Spleen (tissue), 11 donors: ENCODE measurements around the gene FAM117A. TPM values are rescaled to one million over a fixed set of nuclear protein-coding genes. Genes with fewer than 3 reads are reported as not detected.
A peak's percentile ranks its signal among the peaks of the same experiment; 100 is the strongest.

Experiments
- DNase-seq: peaks from one replicate; pipeline ENCODE4 v3.0.0-alpha.2; 2020
- H3K27ac ChIP-seq, 8 donors: fragments of 200-600 bp; sonication (generic) in 7 of 8; 1 replicate in 4 of 8; 2 replicates in 4 of 8; pipeline versions ENCODE4 v1.5.0 to v1.8.0; 2016 to 2021; ENCODE audit warnings: inconsistent platforms in 4 of 8, mild to moderate bottlenecking in 4 of 8, moderate library complexity in 1 of 8
- H3K27me3 ChIP-seq, 7 donors: fragments of 200-600 bp; sonication (generic) in 6 of 7; replicated peaks in 1 of 7; 1 replicate in 4 of 7; 2 replicates in 3 of 7; pipeline versions ENCODE4 v1.5.0 to v1.8.0; 2016 to 2021; ENCODE audit warnings: inconsistent platforms in 3 of 7, mild to moderate bottlenecking in 1 of 7
- H3K36me3 ChIP-seq, 6 donors: fragments of 200-600 bp; sonication (generic) in 5 of 6; 1 replicate in 4 of 6; 2 replicates in 2 of 6; pipeline versions ENCODE4 v1.5.0 to v1.8.0; 2016 to 2021; ENCODE audit warnings: inconsistent platforms in 2 of 6
- H3K4me1 ChIP-seq, 6 donors: fragments of 200-600 bp; sonication (generic) in 5 of 6; 1 replicate in 3 of 6; 2 replicates in 3 of 6; pipeline versions ENCODE4 v1.5.0 to v1.8.0; 2016 to 2021; ENCODE audit warnings: inconsistent platforms in 3 of 6
- H3K4me3 ChIP-seq, 8 donors: fragments of 200-600 bp; sonication (generic) in 7 of 8; 1 replicate in 4 of 8; 2 replicates in 4 of 8; pipeline versions ENCODE4 v1.5.0 to v1.8.0; 2016 to 2021; ENCODE audit warnings: inconsistent platforms in 4 of 8, mild to moderate bottlenecking in 4 of 8, moderate library complexity in 2 of 8
- H3K9me3 ChIP-seq, 8 donors: fragments of 200-600 bp; sonication (generic) in 7 of 8; 1 replicate in 4 of 8; 2 replicates in 4 of 8; pipeline versions ENCODE4 v1.5.0 to v1.8.0; 2016 to 2021; ENCODE audit warnings: inconsistent platforms in 4 of 8
- CTCF ChIP-seq, 11 experiments: fragments of 200-600 bp in 7 of 11; fragments of 450-650 bp in 4 of 11; sonication (generic) in 4 of 11; IDR thresholded peaks in 8 of 11; conservative IDR thresholded peaks in 3 of 11; 1 replicate in 7 of 11; 2 replicates in 4 of 11; pipeline versions ENCODE4 v1.4.0 to v1.8.0; 2016 to 2021; ENCODE audit warnings: antibody characterized with exemption in 11 of 11, inconsistent platforms in 4 of 11, mild to moderate bottlenecking in 1 of 11
- POLR2A ChIP-seq, 3 donors: fragments of 450-650 bp; IDR thresholded peaks; one replicate each; pipeline ENCODE4 v1.5.1; 2017; ENCODE audit warnings: antibody characterized with exemption in 3 of 3, mild to moderate bottlenecking in 1 of 3
- POLR2AphosphoS5 ChIP-seq, 3 donors: sonication (generic); formaldehyde crosslinking; IDR thresholded peaks; one replicate each; pipeline ENCODE4 v1.5.1; 2017; ENCODE audit warnings: antibody characterized with exemption in 3 of 3
- WGBS, 5 donors: extraction: QIAGEN DNeasy Blood & Tissue Kit in 3 of 5; methylation state at CpG; one replicate each; pipeline versions ENCODE4 v1.1.5 to v1.1.7; 2013 to 2018; 5-methylcytosine and 5-hydroxymethylcytosine counted together
- intact Hi-C: fragments of 100-400 bp; cut with DNase I; formaldehyde crosslinking; loops from one replicate; pipeline ENCODE4 v1.15.0; 2023; ENCODE audit warnings: low total_unique reads
- polyA plus RNA-seq, 3 donors: library from polyadenylated mRNA; stranded (reverse); fragments of 200-250 nt; gene quantifications; one replicate each; pipeline ENCODE4 v1.2.1, GENCODE V29; 2013
- total RNA-seq, 7 donors: library from RNA; depleted of rRNA in 3 of 7; stranded (reverse); fragments of >200 nt in 3 of 7; fragmentation: NEBNext Ultra II Directional in 4 of 7; extraction: Animal tissue kit (Norgen Biotek cat#: 25700) in 4 of 7; gene quantifications; one replicate each; pipeline versions ENCODE4 v1.1.0 to v1.2.1, GENCODE V29; 2016 to 2021
- donor health status: healthy with polysubstance abuse.
- donor health status: DM: no; HTN: no; CAD: no; lungs with moderate emphysema.
- donor health status: DM: no; HTN: no; CAD: no.
- donor health status: Bipolar disorder and iron deficiency.
- donor health status: healthy.
- donor health status: DM: no; HTN: no; CAD: no.
- donor health status: DM: yes; HTN: yes; CAD: no.

Gene FAM117A
- total and polyA plus RNA-seq, 10 donors = 15.6 to 87.4 (median 47.4) TPM

GRCh38 chr17:49690256-49690655 lies 73.7 kb downstream of the FAM117A start:
- no peaks in the 10 kb centered on the region for H3K36me3 ChIP-seq
- intact Hi-C loops = no loop called here
- DNase-seq = no peak
- H3K27me3 ChIP-seq = no peaks in the 10 kb centered on the region
- peak overlapping the region in 1 of 8 donors; percentile 82 for H3K27ac ChIP-seq
- no peaks in the 10 kb centered on the region for H3K9me3 ChIP-seq
- no peak overlapping the region for H3K4me3 ChIP-seq
- peaks cover 13 to 52% (median 27%) of the 10 kb centered on the region in 6 donors for H3K4me1 ChIP-seq
- TF ChIP-seq POLR2AphosphoS5 (IDR thresholded peaks at IDR 0.05) (no peak), POLR2A (IDR thresholded peaks at IDR 0.05) (no peak), CTCF (IDR thresholded peaks at IDR 0.05 in 8 of 11, conservative IDR thresholded peaks at IDR 0.05 in 3 of 11) (no peak)
- 48 to 58% (median 58%) methylated on average over 2 of the region's 2 CpGs for WGBS, 5 donors

GRCh38 chr17:49688848-49689247 lies 75.1 kb downstream of the FAM117A start:
- peak overlapping the region in 4 of 8 donors; percentile 78 to 87 (median 83) for H3K27ac ChIP-seq
- no peaks in the 10 kb centered on the region for H3K27me3 ChIP-seq
- TF ChIP-seq CTCF (IDR thresholded peaks at IDR 0.05 in 8 of 11, conservative IDR thresholded peaks at IDR 0.05 in 3 of 11) = no peak
- no peak for TF ChIP-seq POLR2AphosphoS5 (IDR thresholded peaks at IDR 0.05)
- no peak for TF ChIP-seq POLR2A (IDR thresholded peaks at IDR 0.05)
- H3K4me1 ChIP-seq = peaks cover 13 to 46% (median 22%) of the 10 kb centered on the region in 6 donors
- no peak for DNase-seq
- intact Hi-C loops = no loop called here
- 76 to 85% (median 84%) methylated on average over 4 of the region's 4 CpGs for WGBS, 5 donors
- no peaks in the 10 kb centered on the region for H3K36me3 ChIP-seq
- H3K9me3 ChIP-seq = no peaks in the 10 kb centered on the region
- peak overlapping the region in 3 of 8 donors; percentile 8 to 50 (median 22) for H3K4me3 ChIP-seq

GRCh38 chr17:49687878-49688491 lies 75.9 kb downstream of the FAM117A start:
- H3K36me3 ChIP-seq = no peaks in the 10 kb centered on the region
- WGBS, 5 donors = 44 to 58% (median 49%) methylated on average over 10 of the region's 10 CpGs
- H3K27ac ChIP-seq = peak overlapping the region in 7 of 8 donors; percentile 64 to 87 (median 82)
- no peaks in the 10 kb centered on the region for H3K27me3 ChIP-seq
- no peaks in the 10 kb centered on the region for H3K9me3 ChIP-seq
- peak; percentile 47 for DNase-seq
- intact Hi-C loops = no loop called here
- TF ChIP-seq CTCF (IDR thresholded peaks at IDR 0.05 in 8 of 11, conservative IDR thresholded peaks at IDR 0.05 in 3 of 11) (no peak), POLR2AphosphoS5 (IDR thresholded peaks at IDR 0.05) (peak in 1 of 3 donors; percentile 70)
- H3K4me1 ChIP-seq = peaks cover 13 to 46% (median 22%) of the 10 kb centered on the region in 6 donors
- H3K4me3 ChIP-seq = peak overlapping the region in 3 of 8 donors; percentile 8 to 50 (median 22)

GRCh38 chr17:49681106-49681979 lies 82.6 kb downstream of the FAM117A start:
- WGBS, 5 donors = 65 to 68% (median 67%) methylated on average over 9 of the region's 9 CpGs
- peak overlapping the region in 1 of 8 donors; percentile 33 for H3K27ac ChIP-seq
- intact Hi-C loops = no loop called here

More at GRCh38 chr17:49681106-49681979, 82.6 kb downstream of the FAM117A start:
- Histone ChIP-seq H3K9me3 (no peaks in the 10 kb centered on the region), H3K4me1 (peaks cover 8 to 29% (median 21%) of the 10 kb centered on the region in 6 donors), H3K27me3 (no peaks in the 10 kb centered on the region), H3K4me3 (no peak overlapping the region), H3K36me3 (no peaks in the 10 kb centered on the region)
- peak; percentile 29 for DNase-seq
- no peak for TF ChIP-seq CTCF (IDR thresholded peaks at IDR 0.05 in 8 of 11, conservative IDR thresholded peaks at IDR 0.05 in 3 of 11)
- no peak for TF ChIP-seq POLR2AphosphoS5 (IDR thresholded peaks at IDR 0.05)
- no peak for TF ChIP-seq POLR2A (IDR thresholded peaks at IDR 0.05)
